ENCODE measurements around the gene GSTM2.

The GSTM2 gene

DNA sequence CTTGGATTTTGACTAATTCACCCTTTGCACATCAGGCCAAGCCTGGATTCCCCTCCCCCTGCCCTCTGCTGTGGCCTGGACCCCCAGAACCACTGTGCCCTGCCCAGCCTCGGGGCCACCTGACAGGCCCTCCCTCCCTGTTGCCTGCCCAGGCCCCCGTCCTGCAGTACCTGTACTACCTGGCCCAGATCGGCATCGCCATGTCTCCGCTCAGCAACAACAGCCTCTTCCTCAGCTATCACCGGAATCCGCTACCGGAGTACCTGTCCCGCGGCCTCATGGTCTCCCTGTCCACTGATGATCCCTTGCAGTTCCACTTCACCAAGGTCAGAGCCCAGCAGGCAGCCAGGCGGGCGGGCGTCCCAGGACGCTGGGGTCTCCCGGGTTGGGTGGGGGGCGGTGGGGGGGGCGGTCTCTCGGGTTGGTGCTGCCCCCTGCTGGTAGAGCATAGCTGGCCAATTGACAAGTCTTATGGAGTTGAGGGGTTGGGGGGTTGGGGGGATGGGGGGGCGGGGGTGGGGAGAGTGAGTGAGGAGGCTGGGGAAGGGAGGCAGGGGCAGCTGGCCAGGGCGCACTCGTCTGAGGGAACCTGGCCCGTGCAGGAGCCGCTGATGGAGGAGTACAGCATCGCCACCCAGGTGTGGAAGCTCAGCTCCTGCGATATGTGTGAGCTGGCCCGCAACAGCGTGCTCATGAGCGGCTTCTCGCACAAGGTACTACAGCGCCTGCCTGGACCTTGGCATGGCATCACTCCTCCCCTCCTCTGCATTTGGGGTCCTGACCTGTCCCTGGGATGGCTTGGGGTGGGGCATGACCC, 37.6 kb upstream of the GSTM2 start:
- no peak for DNase-seq

DNA sequence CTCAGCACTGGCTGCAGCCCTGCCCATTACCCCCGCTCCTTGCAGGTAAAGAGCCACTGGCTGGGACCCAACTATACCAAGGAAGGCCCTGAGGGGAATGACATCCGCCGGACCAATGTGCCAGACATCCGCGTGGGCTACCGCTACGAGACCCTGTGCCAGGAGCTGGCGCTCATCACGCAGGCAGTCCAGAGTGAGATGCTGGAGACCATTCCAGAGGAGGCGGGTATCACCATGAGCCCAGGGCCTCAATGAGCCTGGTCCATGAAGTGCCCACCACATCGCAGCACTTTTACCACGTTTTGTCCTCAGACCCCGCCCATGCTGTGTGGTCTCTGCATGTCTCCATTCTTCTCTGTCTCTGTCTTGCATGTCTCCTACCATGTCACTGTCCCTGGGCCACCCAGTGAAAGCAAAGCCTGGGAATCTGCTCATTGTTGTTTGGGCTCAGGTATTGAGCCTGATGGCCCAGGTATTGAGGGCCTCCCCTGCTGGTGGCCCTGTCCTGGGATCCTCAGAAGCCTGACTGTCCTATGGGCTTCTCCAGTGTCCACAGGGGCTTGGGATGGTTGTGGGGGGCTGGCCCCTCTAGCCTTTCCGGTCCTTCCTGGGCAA, 36.9 kb upstream of the GSTM2 start:
- DNase-seq: no peak

DNA sequence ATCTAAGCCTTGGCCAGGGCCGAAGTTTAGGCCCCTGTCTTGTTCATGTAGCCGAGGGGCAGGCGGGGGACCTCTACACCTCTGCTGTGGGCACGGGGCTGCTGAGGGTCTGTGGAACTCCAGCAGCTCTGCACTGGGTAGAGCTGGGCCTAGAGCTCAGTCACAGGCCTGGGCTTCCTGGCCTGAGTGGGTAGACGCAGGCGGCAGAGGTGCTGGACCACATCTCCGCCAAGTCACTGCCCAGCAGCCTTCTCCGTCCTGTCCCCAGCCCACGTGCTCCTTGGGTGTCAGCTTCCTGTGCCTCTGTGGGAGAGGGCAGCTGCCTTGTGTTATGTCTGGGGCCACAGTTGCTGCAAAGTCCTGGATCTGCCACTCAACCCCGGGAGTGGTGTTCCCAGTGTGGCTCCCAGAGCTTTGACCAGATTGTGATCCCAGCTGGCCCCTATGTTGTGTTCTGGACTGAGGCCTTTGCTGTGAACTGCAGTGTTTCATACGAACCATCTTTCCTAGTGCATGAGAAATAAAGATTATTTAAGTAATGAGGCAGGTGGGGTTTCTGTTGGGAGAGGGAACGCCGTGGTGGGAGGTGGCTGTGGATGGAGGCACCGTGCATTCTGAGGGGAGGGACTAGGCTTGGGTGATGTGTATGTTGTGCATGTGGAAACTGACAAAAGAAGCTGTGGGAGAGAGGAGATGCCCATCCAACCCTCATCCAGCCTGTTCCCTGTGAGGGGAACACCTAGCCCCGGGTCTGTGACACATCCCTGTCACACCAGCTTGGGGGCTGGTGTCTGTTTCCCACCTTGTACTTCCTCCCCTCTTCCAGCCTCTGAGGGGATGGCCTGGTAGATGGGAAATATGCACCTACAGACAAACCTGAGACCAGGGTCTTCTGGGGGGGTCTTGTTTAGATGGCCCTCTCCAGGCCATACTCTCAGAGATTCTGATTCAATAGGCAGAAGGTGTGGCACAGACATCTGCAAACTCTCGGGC, 36.0 kb upstream of the GSTM2 start:
- DNase-seq: no peak

DNA sequence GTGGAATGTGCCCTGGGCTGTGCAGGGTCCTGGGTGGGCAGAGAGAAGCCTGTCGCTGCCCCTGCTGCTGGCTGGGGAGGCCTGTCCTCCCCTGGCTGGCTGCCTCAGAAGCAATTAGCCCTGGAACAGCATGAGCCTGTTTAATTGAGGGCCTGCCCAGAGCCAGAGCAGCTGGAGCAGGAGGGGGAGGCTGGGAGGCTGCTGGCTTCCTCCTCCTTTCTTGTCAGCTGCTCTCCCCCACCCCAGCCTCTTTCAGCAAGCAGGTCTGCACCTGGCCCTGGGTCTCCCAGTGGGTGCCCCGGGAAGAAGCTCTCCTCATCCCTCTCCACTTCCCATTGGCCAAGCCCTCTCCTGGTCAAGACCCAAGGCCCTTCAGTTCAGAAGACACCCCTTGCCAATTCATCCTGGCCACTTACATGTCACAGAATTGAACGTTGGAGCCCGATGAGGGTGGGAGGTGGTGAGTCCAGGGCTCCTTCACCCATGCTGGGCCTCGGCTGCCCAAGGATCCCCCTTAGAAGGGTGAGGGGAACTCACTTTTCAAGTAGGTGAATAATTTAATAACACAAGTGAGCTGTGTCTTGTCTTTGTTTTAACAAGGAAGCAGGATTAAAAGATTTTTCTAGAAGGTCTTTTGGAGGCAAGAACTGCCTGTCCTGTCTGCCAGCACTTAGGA, 35.0 kb upstream of the GSTM2 start:
- DNase-seq: peak; percentile 53

DNA sequence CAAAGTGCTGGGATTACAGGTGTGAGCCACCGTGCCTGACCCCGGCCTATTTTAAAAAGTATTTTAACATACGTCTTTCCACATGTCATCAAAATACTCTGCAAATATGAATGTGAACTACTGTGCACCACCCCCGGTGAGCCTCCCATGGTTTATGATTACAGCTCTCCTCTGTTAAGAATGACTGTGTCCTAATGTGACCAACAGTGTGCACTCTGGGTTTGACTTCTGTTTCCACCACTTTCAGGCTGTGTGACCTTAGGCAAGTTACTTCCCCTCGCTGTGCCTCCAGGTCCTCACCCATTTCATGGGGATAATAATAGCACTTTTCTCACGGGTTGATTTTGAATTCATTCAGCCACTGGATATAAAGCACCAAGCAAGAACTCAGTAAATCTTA, 33.6 kb upstream of the GSTM2 start:
- DNase-seq: no peak

DNA sequence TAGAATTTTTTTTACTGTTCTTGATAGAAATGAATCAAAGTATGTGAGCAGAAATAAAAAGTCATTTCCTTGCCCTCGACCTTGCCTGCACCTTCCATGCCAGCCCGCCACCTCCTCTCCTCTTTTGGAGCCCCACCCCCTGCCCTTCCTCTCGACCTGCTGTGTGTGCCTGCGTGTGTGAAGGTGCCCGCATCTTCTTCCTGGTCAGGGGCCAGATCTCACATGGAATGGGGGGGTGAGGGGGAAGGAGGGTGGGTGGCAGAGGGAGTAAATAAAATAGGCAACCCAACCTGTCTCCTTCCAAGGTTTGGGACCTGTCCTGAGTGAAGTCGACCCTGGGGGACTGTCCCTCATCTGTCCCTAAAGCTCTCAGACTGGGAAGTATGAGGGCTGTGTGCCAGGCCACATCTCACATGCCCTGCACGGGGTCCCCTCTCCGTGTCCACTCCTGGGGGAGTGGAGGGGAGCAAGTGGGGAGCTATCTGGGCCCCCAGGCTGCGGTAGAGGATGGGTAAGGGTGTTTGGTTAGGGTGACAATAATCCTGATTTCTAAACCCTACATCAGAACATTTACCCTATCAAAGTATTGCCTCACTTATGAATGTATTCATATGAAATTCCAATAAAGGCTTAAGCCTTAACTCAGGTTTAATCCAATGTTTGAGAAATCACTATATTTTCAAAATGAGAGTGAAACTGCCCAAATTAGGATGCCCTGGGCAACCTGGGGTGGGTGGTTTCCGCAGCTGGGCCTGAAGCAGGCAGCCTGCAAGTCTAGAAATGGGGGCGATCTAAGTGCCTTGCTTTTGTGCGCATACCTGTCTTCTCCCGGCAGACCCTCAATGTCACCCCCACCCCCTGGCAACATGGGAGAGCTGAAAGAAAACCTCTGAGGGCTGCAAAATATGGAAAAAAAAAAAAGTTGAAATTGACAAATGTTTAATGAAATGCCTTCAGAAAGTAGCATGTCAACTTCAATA, 32.8 kb upstream of the GSTM2 start:
- no peak for DNase-seq

DNA sequence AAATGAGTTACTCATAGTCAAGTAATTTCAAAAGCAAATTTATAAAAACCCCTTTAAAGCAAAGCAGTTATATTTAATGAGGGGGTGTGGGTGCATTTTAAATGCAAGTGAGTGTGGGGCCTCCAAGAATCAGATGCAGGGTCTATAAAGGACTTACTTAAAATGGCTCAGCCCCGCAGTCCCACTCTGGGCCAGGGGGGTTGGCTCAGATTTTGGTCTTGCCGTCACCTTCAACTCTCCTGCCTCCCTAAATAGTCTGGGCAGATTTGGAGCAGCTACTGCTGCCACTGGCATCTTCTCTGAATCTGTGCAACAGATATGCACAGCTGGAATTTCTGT, 32.0 kb upstream of the GSTM2 start:
- DNase-seq: no peak

DNA sequence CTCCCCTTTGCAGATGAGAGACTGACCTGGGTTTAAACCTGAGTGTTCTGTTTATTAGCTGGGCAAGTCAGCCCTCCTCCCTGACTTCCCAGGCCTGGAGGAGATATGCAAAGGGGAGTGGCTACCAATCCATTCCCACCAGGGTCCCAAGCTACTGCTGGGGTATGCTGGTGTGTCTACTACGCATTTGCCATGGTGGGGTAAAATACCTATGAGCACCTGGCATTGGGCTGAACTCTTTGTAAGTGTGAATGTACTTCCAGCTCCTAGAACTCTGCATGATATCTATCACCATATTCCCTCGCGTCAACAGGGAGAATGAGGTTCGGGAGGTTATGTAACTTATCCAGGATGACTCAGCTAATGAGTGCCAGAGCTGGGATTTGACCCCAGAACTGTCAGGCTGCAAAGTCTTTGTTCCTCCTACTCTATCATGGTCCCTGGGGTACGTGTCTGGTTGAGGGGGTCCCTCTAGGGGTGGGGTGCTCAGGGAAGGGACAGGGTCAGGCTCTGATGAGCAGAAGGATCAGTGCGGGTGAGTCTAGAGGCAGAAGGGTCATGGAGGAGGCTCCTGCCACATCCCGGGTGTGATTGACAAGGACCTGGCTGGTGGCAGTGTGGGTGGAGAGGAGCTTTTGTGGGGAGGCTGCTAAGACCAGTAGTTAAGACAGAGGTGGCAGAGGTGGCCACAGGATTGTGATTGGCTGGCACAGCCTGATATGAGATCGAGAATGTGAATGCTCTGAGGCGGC, 31.5 kb upstream of the GSTM2 start:
- no peak for DNase-seq

DNA sequence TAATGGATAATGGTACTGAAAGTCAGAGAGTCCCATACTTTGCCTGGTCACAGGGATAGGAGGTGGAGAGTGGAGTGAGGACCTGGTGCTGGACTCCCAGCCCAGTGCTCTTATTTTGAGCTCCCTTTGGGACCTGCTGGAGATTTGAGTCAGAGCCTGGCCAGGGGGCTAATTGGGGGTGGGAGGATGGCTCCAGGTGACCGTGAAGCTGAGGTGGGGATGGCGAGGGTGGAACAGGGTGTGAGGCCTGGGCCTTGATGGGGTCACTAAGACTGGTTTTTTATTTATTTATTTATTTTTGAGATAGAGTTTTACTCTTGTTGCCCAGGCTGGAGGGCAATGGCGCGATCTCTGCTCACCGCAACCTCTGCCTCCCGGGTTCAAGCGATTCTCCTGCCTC, 30.4 kb upstream of the GSTM2 start:
- DNase-seq: no peak

DNA sequence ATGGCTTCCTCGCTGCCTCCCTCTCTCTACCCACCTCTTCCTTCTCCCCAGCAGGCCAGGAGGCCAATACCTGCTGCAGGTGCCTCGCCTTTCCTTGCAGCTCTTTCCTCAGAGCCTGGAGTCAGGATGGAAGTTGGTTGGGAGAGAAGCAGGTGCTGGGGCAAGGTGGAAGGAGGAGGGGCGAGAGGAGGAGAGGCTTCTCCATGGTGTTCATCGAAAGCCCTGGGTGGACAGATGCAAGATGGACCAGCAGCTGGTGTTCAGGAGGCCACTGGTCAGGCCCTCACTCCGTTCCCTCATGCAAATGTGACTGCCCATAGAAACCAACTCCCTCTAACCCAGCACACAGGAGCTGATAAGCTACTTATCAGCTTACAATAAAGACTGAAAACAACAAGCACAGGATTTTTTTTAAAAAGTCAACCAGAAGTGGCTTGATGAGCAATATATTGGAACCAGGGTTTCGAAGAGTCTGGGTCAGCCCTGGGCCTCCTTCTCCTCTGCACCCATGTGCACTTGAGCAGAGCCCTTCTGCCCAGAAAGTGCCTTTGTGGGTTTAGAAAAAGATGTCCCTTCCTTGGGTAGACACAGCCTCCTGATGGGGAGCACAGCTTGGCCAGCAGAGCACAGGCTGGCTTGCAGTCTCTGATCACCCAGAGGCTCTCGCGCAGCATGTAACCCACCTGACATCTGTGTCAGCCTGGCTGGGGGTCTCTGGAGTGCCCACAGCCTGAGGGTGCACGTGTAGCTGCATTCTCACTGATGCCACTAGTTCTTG, 28.6 kb upstream of the GSTM2 start:
- no peak for DNase-seq

DNA sequence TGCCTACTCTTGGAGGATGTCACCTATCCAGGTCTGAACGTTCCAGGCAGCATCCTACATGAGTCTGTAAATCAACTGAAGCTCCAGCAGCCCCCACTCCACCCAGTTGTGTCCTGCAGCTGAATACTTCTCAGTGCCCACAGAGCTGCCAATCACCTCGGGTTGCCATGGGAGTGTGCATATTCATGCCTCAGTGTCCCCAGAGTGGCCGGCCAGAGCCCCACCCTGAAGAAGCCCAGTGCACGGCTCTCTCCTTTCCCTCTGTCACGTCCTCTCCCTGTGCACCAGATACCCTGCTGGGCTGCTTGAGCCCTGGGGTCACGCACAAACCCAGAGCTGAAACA, 28.0 kb upstream of the GSTM2 start:
- DNase-seq: no peak

DNA sequence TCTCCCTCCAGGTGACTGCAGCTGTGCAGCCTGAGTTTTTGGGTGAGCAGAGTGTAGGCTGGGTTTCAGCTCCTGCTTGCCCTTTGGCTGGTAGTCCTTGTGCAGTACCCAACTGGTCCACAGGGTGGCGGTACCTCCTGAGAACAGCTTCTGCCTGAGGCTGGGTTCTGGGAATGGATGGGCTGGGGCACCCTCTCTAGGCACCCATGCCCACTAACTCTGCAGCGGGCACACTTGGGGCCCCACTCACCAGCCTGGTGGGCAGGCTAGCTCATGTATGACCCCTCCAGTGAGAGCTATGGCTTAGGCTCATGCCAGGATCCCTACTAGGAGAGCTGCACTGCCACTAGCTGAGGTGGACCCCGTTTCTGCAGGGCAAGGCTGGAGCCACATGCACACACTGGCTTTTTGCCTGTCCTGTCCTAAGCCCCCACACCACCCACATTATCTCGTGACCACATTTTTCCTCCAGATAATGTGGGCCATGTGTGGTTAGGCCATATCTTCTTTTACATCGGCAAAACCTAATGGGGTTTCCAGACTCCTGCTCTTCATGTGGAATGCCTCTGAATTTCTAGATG, 27.5 kb upstream of the GSTM2 start:
- no peak for DNase-seq

DNA sequence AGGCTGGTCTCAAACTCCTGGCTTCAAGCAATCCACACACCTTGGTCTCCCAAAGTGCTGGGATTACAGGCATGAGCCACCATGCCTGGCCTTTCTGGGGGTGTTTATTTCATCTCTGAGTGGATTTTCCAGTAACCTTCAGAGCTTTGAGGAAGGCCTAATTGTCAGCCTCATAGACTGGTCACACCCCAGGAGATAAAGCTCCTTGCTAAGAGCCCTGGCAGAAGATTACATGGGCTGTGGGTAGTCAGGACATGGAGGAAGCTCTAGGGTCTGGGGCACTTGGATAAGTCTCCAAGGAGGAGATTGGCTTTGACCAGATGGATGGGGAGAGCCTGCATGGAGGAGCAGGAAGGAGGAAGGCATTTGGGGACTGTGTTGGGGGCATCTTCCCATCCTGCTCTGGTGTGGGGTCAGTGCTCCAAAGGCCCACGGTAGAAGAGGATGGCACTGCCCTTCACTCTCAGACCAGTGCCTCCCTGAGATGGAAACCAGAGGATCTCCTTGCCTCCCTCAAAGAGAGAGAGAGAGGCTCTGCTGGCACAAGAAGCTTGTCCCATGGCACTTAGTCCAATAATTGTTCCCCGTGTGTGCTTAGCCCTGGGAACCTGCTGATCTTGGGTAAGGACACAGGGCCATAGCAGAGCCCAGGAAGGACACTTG, 26.6 kb upstream of the GSTM2 start:
- no peak for DNase-seq

DNA sequence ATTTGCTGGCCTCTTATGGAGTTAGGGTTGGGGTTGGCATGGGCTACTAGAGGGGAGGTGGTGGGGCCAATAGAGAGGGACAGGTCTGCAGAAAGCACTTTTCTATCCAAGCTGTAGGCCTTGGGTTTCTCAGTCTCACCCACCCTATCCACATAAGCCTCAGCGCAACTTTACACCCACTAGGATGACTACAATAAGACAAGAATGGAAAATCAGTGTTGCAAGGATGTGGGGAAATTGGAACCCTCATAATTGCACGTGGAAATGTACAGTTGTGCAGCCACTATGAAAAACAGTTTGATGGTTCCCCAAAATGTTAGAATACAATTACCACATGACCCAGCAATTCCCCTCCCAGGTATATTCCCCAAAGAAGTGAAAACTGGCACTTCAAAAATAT, 26.0 kb upstream of the GSTM2 start:
- no peak for DNase-seq

DNA sequence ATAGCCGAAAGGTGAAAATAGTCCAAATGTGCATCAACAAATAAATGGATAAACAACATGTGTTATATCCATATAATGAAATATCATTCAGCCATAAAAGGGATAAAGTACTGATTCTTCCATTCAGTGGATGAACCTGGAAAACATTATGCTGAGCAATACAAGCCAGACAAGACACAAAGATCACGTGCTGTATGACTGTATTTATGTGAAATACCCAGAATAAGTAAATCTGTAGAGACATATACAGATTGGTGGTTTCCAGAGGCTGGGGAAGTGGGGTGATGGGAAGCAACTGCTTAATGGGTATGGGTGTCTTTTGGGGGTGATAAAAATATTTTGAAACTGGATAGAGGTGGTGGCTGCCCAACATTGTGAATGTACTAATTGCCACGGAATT, 25.2 kb upstream of the GSTM2 start:
- DNase-seq: no peak

DNA sequence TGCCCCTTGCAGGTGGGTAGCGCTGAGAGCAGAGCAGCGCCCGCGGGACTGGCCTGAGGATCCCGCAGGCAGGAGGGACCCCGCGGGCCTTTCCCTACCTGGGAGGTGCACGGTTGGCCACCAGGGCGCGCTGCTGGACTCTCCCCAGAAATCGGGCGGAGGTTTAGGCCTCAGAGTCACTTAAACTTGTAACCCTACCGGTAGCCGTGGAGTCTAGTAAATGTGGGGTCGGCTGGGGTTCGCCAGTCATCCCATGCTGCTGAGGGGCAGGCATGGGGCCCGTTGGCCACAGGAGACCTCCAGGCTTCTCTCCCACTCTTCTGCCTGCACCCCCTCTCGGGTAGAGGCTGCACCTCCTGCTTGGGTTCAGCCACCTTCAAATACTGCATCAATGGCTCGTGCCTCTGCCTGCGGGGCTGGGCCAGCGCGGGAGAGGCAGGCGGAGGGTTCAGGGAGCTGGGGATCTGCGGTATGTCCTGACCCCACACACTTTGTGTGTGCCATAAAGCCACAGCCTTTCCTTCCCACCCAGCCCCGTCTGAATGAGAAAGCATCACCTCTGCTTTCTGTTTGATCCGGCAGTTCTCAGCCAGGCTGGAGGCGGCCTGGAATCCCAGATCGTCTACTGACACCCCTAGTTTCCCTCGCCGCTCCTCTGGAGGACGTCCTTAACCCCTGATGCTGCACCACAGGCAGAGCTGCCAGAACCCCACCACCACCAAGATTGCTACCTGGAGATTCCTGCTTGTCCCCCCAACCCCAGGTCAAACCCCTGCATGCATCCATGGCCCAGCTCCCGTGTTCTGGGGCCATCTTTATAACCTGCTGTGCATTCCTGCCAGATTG, 24.2 kb upstream of the GSTM2 start:
- DNase-seq: no peak

DNA sequence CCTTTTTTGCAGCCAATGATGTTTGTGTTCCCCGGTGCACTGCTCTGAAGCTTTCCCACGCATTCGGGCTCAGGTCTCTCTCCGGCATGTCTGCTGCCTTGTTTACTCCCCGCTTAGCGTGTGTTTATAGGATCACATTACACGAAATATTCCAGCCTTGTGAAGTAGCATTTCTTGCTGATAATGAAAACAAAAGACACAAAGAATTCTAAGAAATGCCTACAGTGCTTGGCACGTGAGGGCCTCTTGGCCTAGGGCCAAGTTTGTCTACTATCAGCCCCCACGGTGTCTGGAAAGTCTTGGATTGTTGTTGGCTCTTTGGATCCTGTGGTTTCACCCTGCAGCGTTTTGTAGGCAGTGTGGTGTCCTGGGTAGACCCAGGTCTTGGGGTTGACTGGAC, 23.2 kb upstream of the GSTM2 start:
- no peak for DNase-seq

DNA sequence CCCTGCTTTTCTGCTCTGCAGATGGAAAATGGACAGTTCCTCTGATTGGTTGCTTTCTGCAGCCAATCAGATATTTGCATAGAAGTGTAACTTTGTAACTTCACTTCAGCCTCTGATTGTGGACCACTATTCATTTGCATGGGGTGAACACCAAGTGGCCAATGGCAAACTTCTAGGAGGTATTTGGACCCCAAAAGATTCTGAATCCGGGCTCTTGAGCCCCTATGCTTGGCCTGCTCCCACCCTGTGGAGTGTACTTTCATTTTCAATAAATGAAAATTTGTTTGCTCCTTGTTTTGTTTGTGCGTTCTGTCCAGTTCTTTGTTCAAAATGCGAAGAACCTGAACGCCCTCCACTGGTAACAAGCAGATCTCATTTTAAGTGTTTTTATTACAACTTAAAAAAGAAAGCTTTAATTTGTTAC, 18.4 kb upstream of the GSTM2 start:
- DNase-seq: no peak

All from NCI-H1417 treated with DMSO at 0.1 percent for 48 hours (cell line).